ENCODE measurements around the gene RNF141. TPM values are rescaled to one million over a fixed set of nuclear protein-coding genes. Genes with fewer than 3 reads are reported as not detected.

The RNF141 gene
- total RNA-seq, 4 donors from 2014 or later: 28.1 to 35.1 (median 33.5) TPM

DNA sequence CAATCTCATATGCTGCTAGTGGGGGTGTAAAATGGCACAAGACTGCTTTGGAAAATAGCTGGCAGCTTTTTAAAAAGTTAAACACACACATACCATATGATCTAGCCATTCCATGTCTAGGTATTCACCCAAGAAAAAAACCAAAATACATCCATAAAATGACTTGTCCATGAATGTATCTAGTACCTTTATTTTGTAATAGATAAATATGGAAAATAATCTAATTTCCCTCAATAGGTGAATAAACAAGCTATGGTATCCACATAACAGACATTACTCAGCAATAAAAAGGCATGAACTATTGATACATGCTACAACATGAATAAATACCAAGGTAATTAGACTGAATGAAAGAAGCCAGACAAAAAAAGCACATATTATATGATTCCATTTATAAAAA is 22.9 kb downstream of the RNF141 start:
- H3K36me3 ChIP-seq: peaks cover 0 to 34% (median 0%) of the 10 kb centered on the region in 3 donors
- TF ChIP-seq POLR2A (IDR thresholded peaks at IDR 0.05): no peak
- TF ChIP-seq, protein P1, sequence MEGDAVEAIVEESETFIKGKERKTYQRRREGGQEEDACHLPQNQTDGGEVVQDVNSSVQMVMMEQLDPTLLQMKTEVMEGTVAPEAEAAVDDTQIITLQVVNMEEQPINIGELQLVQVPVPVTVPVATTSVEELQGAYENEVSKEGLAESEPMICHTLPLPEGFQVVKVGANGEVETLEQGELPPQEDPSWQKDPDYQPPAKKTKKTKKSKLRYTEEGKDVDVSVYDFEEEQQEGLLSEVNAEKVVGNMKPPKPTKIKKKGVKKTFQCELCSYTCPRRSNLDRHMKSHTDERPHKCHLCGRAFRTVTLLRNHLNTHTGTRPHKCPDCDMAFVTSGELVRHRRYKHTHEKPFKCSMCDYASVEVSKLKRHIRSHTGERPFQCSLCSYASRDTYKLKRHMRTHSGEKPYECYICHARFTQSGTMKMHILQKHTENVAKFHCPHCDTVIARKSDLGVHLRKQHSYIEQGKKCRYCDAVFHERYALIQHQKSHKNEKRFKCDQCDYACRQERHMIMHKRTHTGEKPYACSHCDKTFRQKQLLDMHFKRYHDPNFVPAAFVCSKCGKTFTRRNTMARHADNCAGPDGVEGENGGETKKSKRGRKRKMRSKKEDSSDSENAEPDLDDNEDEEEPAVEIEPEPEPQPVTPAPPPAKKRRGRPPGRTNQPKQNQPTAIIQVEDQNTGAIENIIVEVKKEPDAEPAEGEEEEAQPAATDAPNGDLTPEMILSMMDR (IDR thresholded peaks at IDR 0.05): no peak

DNA sequence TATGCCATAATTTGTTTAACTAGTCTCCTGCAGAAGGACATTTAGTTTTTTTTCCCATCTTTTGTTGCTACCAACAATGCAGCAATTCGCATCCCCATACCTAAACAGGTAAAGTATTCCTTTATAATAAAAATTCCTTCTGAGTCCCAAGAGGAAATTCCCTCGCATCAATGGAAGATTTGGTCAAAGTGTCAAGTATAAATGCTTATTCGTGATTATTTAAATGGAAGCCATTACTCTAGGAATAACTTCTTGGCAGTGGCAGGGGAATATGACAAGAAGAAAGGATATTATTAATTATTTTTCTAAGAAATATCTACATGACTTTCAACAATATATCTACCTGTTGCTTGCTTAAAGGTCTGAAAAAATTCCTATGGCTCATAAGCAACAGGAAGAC is 25.6 kb downstream of the RNF141 start:
- DNase-seq: no peak
- H3K27me3 ChIP-seq: no peaks in the 10 kb centered on the region
- H3K36me3 ChIP-seq: peaks cover 0 to 24% (median 0%) of the 10 kb centered on the region in 3 donors
- TF ChIP-seq POLR2A (IDR thresholded peaks at IDR 0.05): no peak
- TF ChIP-seq, protein P1 (IDR thresholded peaks at IDR 0.05): no peak
- no peak overlapping the region for H3K4me3 ChIP-seq
- H3K9me3 ChIP-seq: no peaks in the 10 kb centered on the region
- H3K4me1 ChIP-seq: no peaks in the 10 kb centered on the region
- H3K27ac ChIP-seq: no peak overlapping the region

More for the DNA sequence above, 22.9 kb downstream of the RNF141 start:
- no peaks in the 10 kb centered on the region for H3K4me1 ChIP-seq
- no peak for DNase-seq
- H3K27me3 ChIP-seq: no peaks in the 10 kb centered on the region
- H3K27ac ChIP-seq: no peak overlapping the region
- H3K9me3 ChIP-seq: no peaks in the 10 kb centered on the region
- H3K4me3 ChIP-seq: no peak overlapping the region

DNA sequence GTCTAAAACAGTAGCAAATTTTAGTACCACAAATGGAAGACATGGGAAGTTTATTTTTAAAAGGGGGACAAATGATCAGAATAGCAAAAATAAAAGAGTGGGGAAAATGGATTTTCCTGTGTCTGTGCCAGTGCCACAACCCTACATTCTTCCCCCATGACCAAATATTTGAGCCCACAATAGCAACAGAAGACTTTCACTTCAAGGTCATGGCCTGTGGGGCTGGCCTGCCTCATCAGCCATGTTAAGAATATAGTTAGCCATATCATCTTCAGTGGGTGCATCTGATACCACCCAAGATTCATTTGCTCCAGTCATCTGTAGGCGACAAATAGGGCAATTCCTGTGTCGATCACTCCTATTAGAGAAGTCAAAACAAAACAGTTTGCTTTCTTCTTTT is 26.3 kb downstream of the RNF141 start:
- Histone ChIP-seq H3K36me3 (peaks cover 0 to 21% (median 0%) of the 10 kb centered on the region in 3 donors), H3K9me3 (no peaks in the 10 kb centered on the region), H3K27ac (no peak overlapping the region), H3K4me1 (no peaks in the 10 kb centered on the region), H3K27me3 (no peaks in the 10 kb centered on the region), H3K4me3 (no peak overlapping the region)
- TF ChIP-seq, protein P1 (IDR thresholded peaks at IDR 0.05): no peak
- no peak for TF ChIP-seq POLR2A (IDR thresholded peaks at IDR 0.05)
- no peak for DNase-seq

DNA sequence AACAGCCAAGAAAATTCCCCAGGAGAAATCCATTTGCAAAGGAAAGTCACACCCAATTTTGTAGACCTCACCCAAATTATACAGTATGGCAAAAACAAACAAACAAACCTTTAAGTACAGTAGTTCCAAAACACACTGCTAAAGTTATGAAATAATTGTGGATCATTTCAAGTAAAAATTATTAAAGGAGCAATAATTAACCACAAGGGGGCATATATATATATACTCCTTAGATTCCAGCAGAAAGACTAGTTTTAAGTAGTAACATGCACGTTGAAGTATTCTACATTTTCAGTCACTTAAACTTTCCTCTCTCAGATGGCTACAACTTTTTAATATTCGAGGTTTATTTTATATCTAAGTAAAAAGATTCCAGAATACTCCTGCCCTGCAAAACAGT is 26.8 kb downstream of the RNF141 start:
- Histone ChIP-seq H3K4me1 (no peaks in the 10 kb centered on the region), H3K4me3 (no peak overlapping the region), H3K9me3 (no peaks in the 10 kb centered on the region), H3K27me3 (no peaks in the 10 kb centered on the region), H3K36me3 (peaks cover 0 to 17% (median 0%) of the 10 kb centered on the region in 3 donors), H3K27ac (no peak overlapping the region)
- TF ChIP-seq POLR2A (IDR thresholded peaks at IDR 0.05): no peak
- TF ChIP-seq, protein P1 (IDR thresholded peaks at IDR 0.05): peak; percentile 10 to 44 (median 34)
- no peak for DNase-seq

DNA sequence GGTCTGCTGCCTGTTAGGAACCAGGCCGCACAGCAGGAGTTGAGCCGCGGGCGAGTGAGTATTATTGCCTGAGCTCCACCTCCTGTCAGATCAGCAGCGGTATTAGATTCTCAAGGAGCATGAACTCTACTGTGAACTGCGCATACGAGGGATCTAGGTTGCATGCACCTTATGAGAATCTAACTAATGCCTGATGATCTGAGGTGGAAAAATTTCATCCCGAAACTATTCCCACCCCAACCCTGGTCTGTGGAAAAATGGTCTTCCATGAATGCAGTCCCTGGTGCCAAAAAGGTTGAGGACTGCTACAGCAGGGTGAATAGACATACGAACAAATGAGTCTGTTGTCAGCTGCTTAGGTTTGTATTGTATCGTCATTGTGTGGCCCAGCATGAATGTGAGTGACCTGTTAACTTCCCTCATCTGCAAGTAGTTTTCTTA is 29.8 kb downstream of the RNF141 start:
- no peak for DNase-seq
- no peak for TF ChIP-seq POLR2A (IDR thresholded peaks at IDR 0.05)
- TF ChIP-seq, protein P1 (IDR thresholded peaks at IDR 0.05): no peak
- Histone ChIP-seq H3K36me3 (peaks cover 0 to 5% (median 0%) of the 10 kb centered on the region in 3 donors), H3K4me3 (no peak overlapping the region), H3K27me3 (no peaks in the 10 kb centered on the region), H3K9me3 (no peaks in the 10 kb centered on the region), H3K4me1 (no peaks in the 10 kb centered on the region), H3K27ac (no peak overlapping the region)

DNA sequence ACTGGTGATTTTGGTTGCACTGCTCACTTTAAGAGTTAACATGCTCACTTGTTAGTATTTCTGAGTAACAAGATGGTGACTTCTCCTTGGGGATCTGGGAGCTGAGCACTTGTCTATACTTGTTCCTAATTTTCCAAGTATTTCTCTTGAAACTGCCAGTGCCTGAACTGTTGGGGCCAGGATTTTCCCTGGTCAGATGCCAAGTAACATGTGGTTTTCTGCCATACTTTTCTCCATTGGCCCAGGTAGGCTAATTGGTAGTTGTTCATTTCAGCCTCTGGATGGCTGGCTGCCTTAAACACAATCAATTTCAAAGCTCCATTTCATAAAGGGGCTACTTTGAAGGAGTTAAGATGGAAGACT is 35.0 kb downstream of the RNF141 start:
- peaks cover 0 to 22% (median 0%) of the 10 kb centered on the region in 3 donors for H3K36me3 ChIP-seq
- H3K9me3 ChIP-seq: no peaks in the 10 kb centered on the region
- H3K27ac ChIP-seq: no peak overlapping the region
- no peak for DNase-seq
- H3K4me1 ChIP-seq: no peaks in the 10 kb centered on the region
- H3K4me3 ChIP-seq: no peak overlapping the region
- no peaks in the 10 kb centered on the region for H3K27me3 ChIP-seq
- TF ChIP-seq, protein P1 (IDR thresholded peaks at IDR 0.05): no peak
- TF ChIP-seq POLR2A (IDR thresholded peaks at IDR 0.05): no peak

All from Peyer's patch (tissue), 4 donors.